ENCODE measurements around the gene SLC1A2. TPM values are rescaled to one million over a fixed set of nuclear protein-coding genes. Genes with fewer than 3 reads are reported as not detected.

Gene SLC1A2
- total and polyA plus RNA-seq, 4 donors: 0.35 to 17.0 (median 1.1) TPM

- WGBS, 2 donors: 92 to 93% methylated on average over 3 of the region's 3 CpGs
- H3K4me1 ChIP-seq (ENCODE audit: control insufficient read depth in 5 of 5, insufficient read depth in 5 of 5, low read length in 5 of 5): peaks cover 0 to 16% (median 3%) of the 10 kb centered on the region in 5 donors
Observed at GRCh38 chr11:35234460-35235156, 184.8 kb downstream of the SLC1A2 start.

GRCh38 chr11:35233518-35233917 is 185.8 kb downstream of the SLC1A2 start:
- no peak for DNase-seq
- Histone ChIP-seq H3K27ac (ENCODE audit: low read depth in 1 of 2, low read length in 1 of 2) (no peak overlapping the region), H3K9ac (ENCODE audit: insufficient read depth in 1 of 2, low read length in 2 of 2) (no peak overlapping the region), H3K4me1 (ENCODE audit: control insufficient read depth in 5 of 5, insufficient read depth in 5 of 5, low read length in 5 of 5) (peaks cover 0 to 16% (median 3%) of the 10 kb centered on the region in 5 donors), H3K9me3 (ENCODE audit: control insufficient read depth in 4 of 4, insufficient read depth in 3 of 4, low read length in 3 of 4) (no peaks in the 10 kb centered on the region), H3K36me3 (ENCODE audit: control insufficient read depth in 4 of 4, insufficient read depth in 4 of 4, low read length in 4 of 4) (peaks cover 0 to 19% (median 12%) of the 10 kb centered on the region in 4 donors), H3K27me3 (ENCODE audit: control insufficient read depth in 3 of 3, insufficient read depth in 3 of 3, low read length in 2 of 3) (no peaks in the 10 kb centered on the region), H3K4me3 (no peak overlapping the region)
- ATAC-seq (ENCODE audit: insufficient read depth, low FRiP score): no peak
- TF ChIP-seq, protein P1, sequence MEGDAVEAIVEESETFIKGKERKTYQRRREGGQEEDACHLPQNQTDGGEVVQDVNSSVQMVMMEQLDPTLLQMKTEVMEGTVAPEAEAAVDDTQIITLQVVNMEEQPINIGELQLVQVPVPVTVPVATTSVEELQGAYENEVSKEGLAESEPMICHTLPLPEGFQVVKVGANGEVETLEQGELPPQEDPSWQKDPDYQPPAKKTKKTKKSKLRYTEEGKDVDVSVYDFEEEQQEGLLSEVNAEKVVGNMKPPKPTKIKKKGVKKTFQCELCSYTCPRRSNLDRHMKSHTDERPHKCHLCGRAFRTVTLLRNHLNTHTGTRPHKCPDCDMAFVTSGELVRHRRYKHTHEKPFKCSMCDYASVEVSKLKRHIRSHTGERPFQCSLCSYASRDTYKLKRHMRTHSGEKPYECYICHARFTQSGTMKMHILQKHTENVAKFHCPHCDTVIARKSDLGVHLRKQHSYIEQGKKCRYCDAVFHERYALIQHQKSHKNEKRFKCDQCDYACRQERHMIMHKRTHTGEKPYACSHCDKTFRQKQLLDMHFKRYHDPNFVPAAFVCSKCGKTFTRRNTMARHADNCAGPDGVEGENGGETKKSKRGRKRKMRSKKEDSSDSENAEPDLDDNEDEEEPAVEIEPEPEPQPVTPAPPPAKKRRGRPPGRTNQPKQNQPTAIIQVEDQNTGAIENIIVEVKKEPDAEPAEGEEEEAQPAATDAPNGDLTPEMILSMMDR (IDR thresholded peaks at IDR 0.05; ENCODE audit: control extremely low read depth, extremely low read depth): no peak
- WGBS, 2 donors: 88 to 100% methylated on average over 1 of the region's 1 CpG

More at GRCh38 chr11:35234460-35235156, 184.8 kb downstream of the SLC1A2 start:
- Histone ChIP-seq H3K9ac (ENCODE audit: insufficient read depth in 1 of 2, low read length in 2 of 2) (no peak overlapping the region), H3K27me3 (ENCODE audit: control insufficient read depth in 3 of 3, insufficient read depth in 3 of 3, low read length in 2 of 3) (no peaks in the 10 kb centered on the region), H3K27ac (ENCODE audit: low read depth in 1 of 2, low read length in 1 of 2) (no peak overlapping the region), H3K9me3 (ENCODE audit: control insufficient read depth in 4 of 4, insufficient read depth in 3 of 4, low read length in 3 of 4) (no peaks in the 10 kb centered on the region), H3K36me3 (ENCODE audit: control insufficient read depth in 4 of 4, insufficient read depth in 4 of 4, low read length in 4 of 4) (peaks cover 0 to 8% (median 4%) of the 10 kb centered on the region in 4 donors), H3K4me3 (no peak overlapping the region)
- DNase-seq (no peak), ATAC-seq (ENCODE audit: insufficient read depth, low FRiP score) (no peak)
- TF ChIP-seq, protein P1 (IDR thresholded peaks at IDR 0.05; ENCODE audit: control extremely low read depth, extremely low read depth): no peak

DNA sequence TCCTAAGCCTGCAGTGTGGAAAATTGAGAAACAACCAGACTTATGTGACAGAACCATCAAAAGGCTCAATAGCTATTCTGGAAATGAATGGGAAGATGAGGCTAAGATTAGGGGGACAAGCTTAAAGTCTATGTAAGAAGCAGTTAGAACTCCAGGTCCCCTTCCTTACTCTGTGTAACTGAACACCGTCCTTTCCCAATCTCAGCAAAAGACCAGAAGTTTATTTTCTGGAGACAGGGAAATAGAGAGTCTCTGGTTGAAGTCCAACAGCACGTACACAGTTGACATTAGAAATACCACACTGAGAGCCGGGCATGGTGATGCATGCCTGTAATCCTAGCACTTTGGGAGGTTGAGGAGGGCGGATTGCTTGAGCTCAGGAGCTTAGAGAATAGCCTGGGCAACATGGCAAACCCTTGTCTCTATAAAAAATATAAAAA is 186.4 kb downstream of the SLC1A2 start:
- Histone ChIP-seq H3K4me3 (no peak overlapping the region), H3K4me1 (ENCODE audit: control insufficient read depth in 5 of 5, insufficient read depth in 5 of 5, low read length in 5 of 5) (peaks cover 0 to 22% (median 2%) of the 10 kb centered on the region in 5 donors), H3K9me3 (ENCODE audit: control insufficient read depth in 4 of 4, insufficient read depth in 3 of 4, low read length in 3 of 4) (no peaks in the 10 kb centered on the region), H3K36me3 (ENCODE audit: control insufficient read depth in 4 of 4, insufficient read depth in 4 of 4, low read length in 4 of 4) (peaks cover 0 to 19% (median 12%) of the 10 kb centered on the region in 4 donors), H3K9ac (ENCODE audit: insufficient read depth in 1 of 2, low read length in 2 of 2) (no peak overlapping the region), H3K27ac (ENCODE audit: low read depth in 1 of 2, low read length in 1 of 2) (no peak overlapping the region), H3K27me3 (ENCODE audit: control insufficient read depth in 3 of 3, insufficient read depth in 3 of 3, low read length in 2 of 3) (no peaks in the 10 kb centered on the region)
- DNase-seq: peak in 2 of 3 donors; percentile 58 to 63
- TF ChIP-seq, protein P1 (IDR thresholded peaks at IDR 0.05; ENCODE audit: control extremely low read depth, extremely low read depth): no peak
- WGBS, 2 donors: 64 to 75% methylated on average over 4 of the region's 4 CpGs
- no peak for ATAC-seq (ENCODE audit: insufficient read depth, low FRiP score)

All from lung (tissue), 12 donors.